Choroid plexus epithelial cell (primary cell): ENCODE measurements around the gene VCAN.
A peak's percentile ranks its signal among the peaks of the same experiment; 100 is the strongest.

Experiments
- DNase-seq: peaks from one replicate; pipeline ENCODE4 v3.0.0-alpha.2; 2010; ENCODE audit warnings: low read depth
- H3K4me3 ChIP-seq: 2 replicates; pipeline ENCODE4 v1.5.1; 2011; ENCODE audit warnings: low read depth, mild to moderate bottlenecking, control low read depth, low read length, moderate library complexity
- TF ChIP-seq, protein P1 (sequence below): conservative IDR thresholded peaks from 2 replicates; pipeline ENCODE4 v1.5.1; 2011; ENCODE audit warnings: low read depth, mild to moderate bottlenecking, control low read depth, inconsistent platforms, low read length, moderate library complexity

VCAN gene

DNA sequence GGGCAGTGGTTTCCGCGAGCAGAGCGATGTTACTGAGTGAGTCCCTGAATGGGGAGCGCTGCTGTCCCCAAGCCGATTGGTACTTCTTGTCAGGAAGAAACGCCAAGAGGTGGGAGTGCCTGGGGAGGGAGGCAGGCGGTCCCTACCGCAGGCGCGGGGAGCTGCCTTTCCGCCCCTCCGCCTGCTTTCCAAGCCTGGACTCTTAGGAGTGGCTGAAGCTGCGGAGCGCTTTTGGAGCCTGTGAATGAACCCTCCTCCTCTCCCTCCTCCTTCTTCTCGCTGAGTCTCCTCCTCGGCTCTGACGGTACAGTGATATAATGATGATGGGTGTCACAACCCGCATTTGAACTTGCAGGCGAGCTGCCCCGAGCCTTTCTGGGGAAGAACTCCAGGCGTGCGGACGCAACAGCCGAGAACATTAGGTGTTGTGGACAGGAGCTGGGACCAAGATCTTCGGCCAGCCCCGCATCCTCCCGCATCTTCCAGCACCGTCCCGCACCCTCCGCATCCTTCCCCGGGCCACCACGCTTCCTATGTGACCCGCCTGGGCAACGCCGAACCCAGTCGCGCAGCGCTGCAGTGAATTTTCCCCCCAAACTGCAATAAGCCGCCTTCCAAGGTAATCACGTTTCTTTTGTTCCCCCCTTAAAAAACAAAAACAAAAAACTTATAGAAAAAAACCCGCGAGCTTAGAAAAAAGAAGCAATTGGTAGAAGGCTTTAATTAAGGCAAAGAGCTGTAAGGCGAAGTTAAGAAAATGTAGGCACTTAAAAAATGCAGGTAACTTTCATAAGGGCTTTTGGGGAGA is at the start of gene VCAN:
Gene VCAN, plus strand, starts transcription at position 340 of the 808 bp plus-strand sequence. CDS start 11,775 bp downstream, outside the sequence.
- DNase-seq = peak; percentile 86
- TF ChIP-seq, protein P1, sequence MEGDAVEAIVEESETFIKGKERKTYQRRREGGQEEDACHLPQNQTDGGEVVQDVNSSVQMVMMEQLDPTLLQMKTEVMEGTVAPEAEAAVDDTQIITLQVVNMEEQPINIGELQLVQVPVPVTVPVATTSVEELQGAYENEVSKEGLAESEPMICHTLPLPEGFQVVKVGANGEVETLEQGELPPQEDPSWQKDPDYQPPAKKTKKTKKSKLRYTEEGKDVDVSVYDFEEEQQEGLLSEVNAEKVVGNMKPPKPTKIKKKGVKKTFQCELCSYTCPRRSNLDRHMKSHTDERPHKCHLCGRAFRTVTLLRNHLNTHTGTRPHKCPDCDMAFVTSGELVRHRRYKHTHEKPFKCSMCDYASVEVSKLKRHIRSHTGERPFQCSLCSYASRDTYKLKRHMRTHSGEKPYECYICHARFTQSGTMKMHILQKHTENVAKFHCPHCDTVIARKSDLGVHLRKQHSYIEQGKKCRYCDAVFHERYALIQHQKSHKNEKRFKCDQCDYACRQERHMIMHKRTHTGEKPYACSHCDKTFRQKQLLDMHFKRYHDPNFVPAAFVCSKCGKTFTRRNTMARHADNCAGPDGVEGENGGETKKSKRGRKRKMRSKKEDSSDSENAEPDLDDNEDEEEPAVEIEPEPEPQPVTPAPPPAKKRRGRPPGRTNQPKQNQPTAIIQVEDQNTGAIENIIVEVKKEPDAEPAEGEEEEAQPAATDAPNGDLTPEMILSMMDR = no peak
- H3K4me3 ChIP-seq = peak within 1 kb of the TSS; percentile 77

- TF ChIP-seq, protein P1 = no peak
- H3K4me3 ChIP-seq = no peak overlapping the region
- no peak for DNase-seq
These were observed 49.3 kb upstream of the VCAN start for GRCh38 chr5:83422284-83422683.

- no peak overlapping the region for H3K4me3 ChIP-seq
- no peak for DNase-seq
- TF ChIP-seq, protein P1 = no peak
These were observed 44.7 kb upstream of the VCAN start for GRCh38 chr5:83426855-83427254.

DNA sequence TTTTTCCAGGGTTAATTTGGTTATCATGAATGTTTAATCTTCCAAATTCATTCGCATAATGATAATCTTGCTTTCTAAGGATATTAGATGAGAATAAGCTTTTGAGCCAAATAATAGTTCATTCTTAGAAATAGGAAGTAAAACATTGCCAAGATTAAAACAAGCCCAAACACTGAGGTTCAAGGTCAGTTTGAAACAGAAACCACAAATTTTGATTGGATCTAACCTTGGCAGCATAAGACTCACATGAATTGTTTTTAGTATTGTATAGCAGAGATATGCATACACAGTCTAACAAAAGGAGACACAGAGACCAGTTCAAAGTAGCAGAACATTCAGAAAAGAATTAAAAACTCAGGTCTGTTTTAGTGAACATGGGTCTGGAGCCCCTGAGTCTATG is 43.4 kb upstream of the VCAN start:
- peak; percentile 65 for DNase-seq
- TF ChIP-seq, protein P1 = no peak
- H3K4me3 ChIP-seq = no peak overlapping the region

DNA sequence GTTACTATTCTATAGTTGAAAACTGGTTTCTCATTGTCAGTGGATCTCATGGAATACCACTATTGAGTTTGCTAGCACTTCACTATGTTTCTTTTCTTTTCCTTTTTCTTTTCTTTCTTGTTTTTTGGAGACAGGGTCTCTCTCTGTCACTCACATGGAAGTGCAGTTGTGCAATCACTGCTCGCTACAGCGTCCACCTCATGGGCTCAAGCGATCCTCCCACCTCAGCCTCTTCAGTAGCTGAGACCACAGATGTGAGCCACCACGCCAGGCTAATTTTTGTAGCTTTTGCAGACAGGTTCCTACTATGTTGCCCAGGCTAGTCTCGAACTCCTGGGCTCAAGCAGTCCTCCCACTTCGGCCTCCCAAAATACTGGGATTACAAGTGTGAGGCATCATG is 42.7 kb upstream of the VCAN start:
- no peak for DNase-seq
- no peak overlapping the region for H3K4me3 ChIP-seq
- TF ChIP-seq, protein P1 = no peak

- DNase-seq = peak; percentile 84
- TF ChIP-seq, protein P1 = peak; percentile 100
- no peak overlapping the region for H3K4me3 ChIP-seq
These were observed 41.2 kb upstream of the VCAN start for GRCh38 chr5:83430130-83431010.
